ENCODE results near the gene BYSL. TPM values are rescaled to one million over a fixed set of nuclear protein-coding genes. Genes with fewer than 3 reads are reported as not detected.
A peak's percentile ranks its signal among the peaks of the same experiment; 100 is the strongest.

BYSL gene
- polyA plus RNA-seq, 2 of the 4 experiments (the other 2 are of a cell fraction): 28.8 to 61.8 TPM

GRCh38 chr6:41935193-41935574, 13.9 kb downstream of the BYSL start (continued):
- no peak for TF ChIP-seq MAX (IDR thresholded peaks at IDR 0.05)
- no peak for TF ChIP-seq CBX2 (IDR thresholded peaks at IDR 0.05; ENCODE audit: borderline replicate concordance, low read depth)
- no peak for TF ChIP-seq KDM1A (IDR thresholded peaks at IDR 0.05; ENCODE audit: low read depth)
- TF ChIP-seq JUNB (IDR thresholded peaks at IDR 0.05): no peak
- TF ChIP-seq RCOR1 (IDR thresholded peaks at IDR 0.05; ENCODE audit: low read depth, low read length): no peak
- TF ChIP-seq MAZ (IDR thresholded peaks at IDR 0.05; ENCODE audit: borderline replicate concordance, low read depth, low read length): no peak

- FAIRE-seq (no peak), ATAC-seq (peak; percentile 1 to 5; a peak in 5 of 6 replicates), DNase-seq (ENCODE audit: low read depth in 1 of 2, low spot score in 1 of 2) (no peak)
- ChIA-PET POLR2A (interaction anchor here (0.6 to 3.4 kb wide), 5 partner anchors 12 to 149 kb away, joined by 3 to 11 read pairs (median 7); partner anchors contain the start of gene MED20), CTCF (interaction anchor here (0.8 to 18.6 kb wide), 18 partner anchors 8 to 149 kb away, joined by 3 to 191 read pairs (median 4); partner anchors contain the start of genes BYSL, MED20, TAF8 and TOMM6)
- H3K27ac ChIP-seq: peak overlapping the region; percentile 93 to 99; a peak in 5 of 6 replicates
- TF ChIP-seq POLR2AphosphoS2 (conservative IDR thresholded peaks at IDR 0.05; ENCODE audit: low read length) (no peak; the same call in 1 of the 2 replicates), HEYL (CRISPR knock-in tag; IDR thresholded peaks at IDR 0.05) (no peak)
- no peak overlapping the region for H3K4me3 ChIP-seq
- peak overlapping the region; percentile 98 for H3K4me2 ChIP-seq
- H3K4me1 ChIP-seq: peaks cover 64% of the 10 kb centered on the region
- no peaks in the 10 kb centered on the region for H3K9me3 ChIP-seq
- 86% methylated on average over 8 of the region's 8 CpGs for WGBS (ENCODE audit: missing lambda C conversion rate)
Measured at GRCh38 chr6:41935685-41936072, 14.4 kb downstream of the BYSL start.

DNA sequence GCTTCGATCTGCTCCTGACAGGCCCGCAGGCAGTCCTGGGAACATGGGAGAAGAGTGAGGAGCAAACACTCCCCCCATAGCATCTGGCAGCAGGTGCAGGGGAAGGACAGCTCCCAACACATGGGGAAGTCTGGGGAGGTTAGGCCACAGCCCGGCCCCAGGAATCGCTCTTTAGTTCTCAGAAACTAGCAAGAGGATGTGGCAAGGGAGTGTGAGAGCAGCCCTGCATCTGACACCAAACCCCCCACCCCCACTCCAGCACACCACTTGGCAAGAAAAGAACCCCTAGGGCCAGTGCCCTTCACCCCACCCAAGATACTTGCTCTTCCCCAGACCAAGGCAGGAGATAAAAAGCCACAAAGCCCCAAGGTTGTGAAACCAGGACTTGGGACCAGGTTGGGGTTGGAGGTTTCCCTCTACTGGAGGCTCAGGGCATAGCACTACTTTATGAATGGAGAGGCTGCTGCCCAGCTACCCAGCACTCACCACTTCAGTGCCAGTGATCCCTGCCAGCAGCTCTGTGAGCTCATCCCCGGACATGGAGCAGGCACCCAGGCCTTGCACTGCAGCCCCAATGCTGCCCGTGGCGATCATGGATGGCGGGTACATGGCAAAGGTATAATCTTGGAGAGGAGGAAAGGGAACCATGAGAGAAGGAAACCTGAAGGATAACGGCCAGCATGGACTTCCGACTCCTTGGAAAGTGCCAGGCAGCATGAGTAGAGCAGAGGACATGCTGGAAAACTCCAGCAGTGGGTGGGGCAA, 15.0 kb downstream of the BYSL start:
- TF ChIP-seq HEYL (CRISPR knock-in tag; IDR thresholded peaks at IDR 0.05) (no peak), ZC3H11A (IDR thresholded peaks at IDR 0.05) (no peak), FOXS1 (CRISPR knock-in tag; IDR thresholded peaks at IDR 0.05) (no peak), RARB (CRISPR knock-in tag; IDR thresholded peaks at IDR 0.05) (no peak), POLR2AphosphoS2 (conservative IDR thresholded peaks at IDR 0.05; ENCODE audit: low read length) (no peak; the same call in 1 of the 2 replicates), EHMT2 (IDR thresholded peaks at IDR 0.05; ENCODE audit: low read depth) (no peak), ZNF302 (CRISPR knock-in tag; IDR thresholded peaks at IDR 0.05) (no peak), NR3C1 (IDR thresholded peaks at IDR 0.05) (no peak), USF2 (IDR thresholded peaks at IDR 0.05) (no peak), CBX8 (IDR thresholded peaks at IDR 0.05) (no peak), SMC3 (IDR thresholded peaks at IDR 0.05) (peak; percentile 66), CEBPB (IDR thresholded peaks at IDR 0.05) (peak; percentile 24 to 67; a peak in 2 of 4 replicates), ATOH8 (CRISPR knock-in tag; IDR thresholded peaks at IDR 0.05; ENCODE audit: low read depth) (no peak), E2F6 (IDR thresholded peaks at IDR 0.05; ENCODE audit: borderline replicate concordance, low read depth) (no peak), JUNB (IDR thresholded peaks at IDR 0.05) (no peak), RAD21 (conservative IDR thresholded peaks at IDR 0.05 in 1 of 2, IDR thresholded peaks at IDR 0.05 in 1 of 2) (peak; percentile 50 to 60), CTCF (IDR thresholded peaks at IDR 0.05) (peak; percentile 47), RCOR1 (IDR thresholded peaks at IDR 0.05; ENCODE audit: low read depth, low read length) (no peak)
- TF ChIP-seq, protein P1, sequence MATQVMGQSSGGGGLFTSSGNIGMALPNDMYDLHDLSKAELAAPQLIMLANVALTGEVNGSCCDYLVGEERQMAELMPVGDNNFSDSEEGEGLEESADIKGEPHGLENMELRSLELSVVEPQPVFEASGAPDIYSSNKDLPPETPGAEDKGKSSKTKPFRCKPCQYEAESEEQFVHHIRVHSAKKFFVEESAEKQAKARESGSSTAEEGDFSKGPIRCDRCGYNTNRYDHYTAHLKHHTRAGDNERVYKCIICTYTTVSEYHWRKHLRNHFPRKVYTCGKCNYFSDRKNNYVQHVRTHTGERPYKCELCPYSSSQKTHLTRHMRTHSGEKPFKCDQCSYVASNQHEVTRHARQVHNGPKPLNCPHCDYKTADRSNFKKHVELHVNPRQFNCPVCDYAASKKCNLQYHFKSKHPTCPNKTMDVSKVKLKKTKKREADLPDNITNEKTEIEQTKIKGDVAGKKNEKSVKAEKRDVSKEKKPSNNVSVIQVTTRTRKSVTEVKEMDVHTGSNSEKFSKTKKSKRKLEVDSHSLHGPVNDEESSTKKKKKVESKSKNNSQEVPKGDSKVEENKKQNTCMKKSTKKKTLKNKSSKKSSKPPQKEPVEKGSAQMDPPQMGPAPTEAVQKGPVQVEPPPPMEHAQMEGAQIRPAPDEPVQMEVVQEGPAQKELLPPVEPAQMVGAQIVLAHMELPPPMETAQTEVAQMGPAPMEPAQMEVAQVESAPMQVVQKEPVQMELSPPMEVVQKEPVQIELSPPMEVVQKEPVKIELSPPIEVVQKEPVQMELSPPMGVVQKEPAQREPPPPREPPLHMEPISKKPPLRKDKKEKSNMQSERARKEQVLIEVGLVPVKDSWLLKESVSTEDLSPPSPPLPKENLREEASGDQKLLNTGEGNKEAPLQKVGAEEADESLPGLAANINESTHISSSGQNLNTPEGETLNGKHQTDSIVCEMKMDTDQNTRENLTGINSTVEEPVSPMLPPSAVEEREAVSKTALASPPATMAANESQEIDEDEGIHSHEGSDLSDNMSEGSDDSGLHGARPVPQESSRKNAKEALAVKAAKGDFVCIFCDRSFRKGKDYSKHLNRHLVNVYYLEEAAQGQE (IDR thresholded peaks at IDR 0.05): no peak
- 46% methylated on average over 10 of the region's 10 CpGs for WGBS (ENCODE audit: missing lambda C conversion rate)
- DNase-seq (ENCODE audit: low read depth in 1 of 2, low spot score in 1 of 2) (peak; percentile 72 to 84), FAIRE-seq (no peak), ATAC-seq (peak; percentile 69 to 73)
- POLR2A ChIA-PET: interaction anchor here (0.6 to 3.4 kb wide), 4 partner anchors 16 to 150 kb away, joined by 3 to 11 read pairs (median 8); partner anchors contain the start of gene MED20
- H3K9me3 ChIP-seq: no peaks in the 10 kb centered on the region
- peak overlapping the region; percentile 93 to 99 for H3K27ac ChIP-seq
- peaks cover 61% of the 10 kb centered on the region for H3K4me1 ChIP-seq
- H3K4me3 ChIP-seq: 0 out of 3 replicates have a peak overlapping the region, but pooled peaks have one; percentile 14
- peak overlapping the region; percentile 98 for H3K4me2 ChIP-seq
- CTCF ChIA-PET: interaction anchor here (0.6 to 18.6 kb wide), 26 partner anchors 8 to 1125 kb away, joined by 3 to 191 read pairs (median 4); partner anchors contain the start of genes BYSL, MED20, TAF8 and TOMM6
